ENCODE measurements around the gene BTNL8. TPM values are rescaled to one million over a fixed set of nuclear protein-coding genes. Genes with fewer than 3 reads are reported as not detected.

The BTNL8 gene
- total RNA-seq, 3 donors from 2014 or later = 39.2 to 82.2 (median 63.5) TPM

GRCh38 chr5:180920710-180921109 is 21.8 kb downstream of the BTNL8 start:
- no peak for TF ChIP-seq CTCF (IDR thresholded peaks at IDR 0.05)
- peaks cover 3% of the 10 kb centered on the region for H3K9me3 ChIP-seq
- no peak overlapping the region for H3K4me3 ChIP-seq
- ATAC-seq (no peak), DNase-seq (no peak)
- intact Hi-C loops (cut with DNase I, micrococcal nuclease) = no loop called here
- H3K36me3 ChIP-seq (ENCODE audit: low read depth) = no peaks in the 10 kb centered on the region
- no peaks in the 10 kb centered on the region for H3K4me1 ChIP-seq (ENCODE audit: low read depth)

GRCh38 chr5:180922932-180923331 is 24.0 kb downstream of the BTNL8 start:
- intact Hi-C loops (cut with DNase I, micrococcal nuclease) = no loop called here
- H3K36me3 ChIP-seq (ENCODE audit: low read depth) = no peaks in the 10 kb centered on the region
- peaks cover 3% of the 10 kb centered on the region for H3K9me3 ChIP-seq
- no peaks in the 10 kb centered on the region for H3K4me1 ChIP-seq (ENCODE audit: low read depth)
- TF ChIP-seq CTCF (IDR thresholded peaks at IDR 0.05) = no peak
- ATAC-seq = no peak
- H3K4me3 ChIP-seq = no peak overlapping the region
- DNase-seq = no peak

GRCh38 chr5:180932660-180933059 is 33.7 kb downstream of the BTNL8 start:
- ATAC-seq = no peak
- H3K4me3 ChIP-seq = no peak overlapping the region
- TF ChIP-seq CTCF (IDR thresholded peaks at IDR 0.05) = no peak
- no peaks in the 10 kb centered on the region for H3K9me3 ChIP-seq
- intact Hi-C loops (cut with DNase I, micrococcal nuclease) = no loop called here
- H3K36me3 ChIP-seq (ENCODE audit: low read depth) = no peaks in the 10 kb centered on the region
- no peaks in the 10 kb centered on the region for H3K4me1 ChIP-seq (ENCODE audit: low read depth)
- DNase-seq = no peak

DNA sequence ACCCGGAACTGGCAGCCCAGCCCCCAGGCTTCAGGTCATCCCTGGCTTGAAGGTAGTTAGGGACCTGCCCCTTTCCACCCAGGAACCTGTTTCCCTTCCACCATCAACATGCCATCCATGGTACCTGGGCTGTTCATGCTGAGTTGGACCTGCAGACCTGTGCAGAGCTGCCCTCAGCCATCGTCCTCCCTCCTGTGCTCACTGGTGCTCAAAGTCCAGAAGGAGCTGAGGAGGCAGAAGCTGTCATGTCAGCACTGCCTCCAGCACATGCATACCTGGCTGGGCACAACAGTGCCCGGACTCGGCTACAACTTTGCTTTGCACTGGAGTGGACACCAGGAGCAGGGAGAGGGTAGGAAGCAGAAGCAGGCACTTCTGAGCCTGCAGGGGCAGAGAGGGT is 36.2 kb downstream of the BTNL8 start:
- no peak overlapping the region for H3K4me3 ChIP-seq
- no peak for TF ChIP-seq CTCF (IDR thresholded peaks at IDR 0.05)
- no peaks in the 10 kb centered on the region for H3K4me1 ChIP-seq (ENCODE audit: low read depth)
- H3K36me3 ChIP-seq (ENCODE audit: low read depth) = no peaks in the 10 kb centered on the region
- peak; percentile 12 for ATAC-seq
- H3K9me3 ChIP-seq = peaks cover 12% of the 10 kb centered on the region
- intact Hi-C loops (cut with DNase I, micrococcal nuclease) = no loop called here
- no peak for DNase-seq

DNA sequence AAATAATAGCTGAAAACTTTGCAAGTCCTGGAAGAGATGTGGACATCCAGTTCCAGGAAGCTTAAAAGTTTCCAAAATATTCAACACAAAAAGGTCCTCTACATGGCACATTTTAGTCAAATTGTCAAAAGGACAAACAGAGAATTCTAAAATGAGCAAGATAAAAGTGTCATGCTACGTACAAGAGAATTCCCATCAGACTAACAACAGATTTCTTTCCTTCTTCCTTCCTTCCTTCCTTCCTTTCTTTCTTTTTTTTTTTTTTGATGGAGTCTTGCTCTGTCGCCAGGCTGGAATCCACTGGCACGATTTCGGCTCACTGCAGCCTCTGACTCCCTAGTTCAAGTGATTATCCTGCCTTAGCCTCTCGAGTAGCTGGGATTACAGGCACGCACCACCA is 39.3 kb downstream of the BTNL8 start:
- no peak for DNase-seq
- ATAC-seq = no peak
- Histone ChIP-seq H3K9me3 (peaks cover 12% of the 10 kb centered on the region), H3K4me3 (no peak overlapping the region), H3K4me1 (ENCODE audit: low read depth) (no peaks in the 10 kb centered on the region), H3K36me3 (ENCODE audit: low read depth) (no peaks in the 10 kb centered on the region)
- TF ChIP-seq CTCF (IDR thresholded peaks at IDR 0.05) = no peak
- intact Hi-C loops (cut with DNase I, micrococcal nuclease) = no loop called here

DNA sequence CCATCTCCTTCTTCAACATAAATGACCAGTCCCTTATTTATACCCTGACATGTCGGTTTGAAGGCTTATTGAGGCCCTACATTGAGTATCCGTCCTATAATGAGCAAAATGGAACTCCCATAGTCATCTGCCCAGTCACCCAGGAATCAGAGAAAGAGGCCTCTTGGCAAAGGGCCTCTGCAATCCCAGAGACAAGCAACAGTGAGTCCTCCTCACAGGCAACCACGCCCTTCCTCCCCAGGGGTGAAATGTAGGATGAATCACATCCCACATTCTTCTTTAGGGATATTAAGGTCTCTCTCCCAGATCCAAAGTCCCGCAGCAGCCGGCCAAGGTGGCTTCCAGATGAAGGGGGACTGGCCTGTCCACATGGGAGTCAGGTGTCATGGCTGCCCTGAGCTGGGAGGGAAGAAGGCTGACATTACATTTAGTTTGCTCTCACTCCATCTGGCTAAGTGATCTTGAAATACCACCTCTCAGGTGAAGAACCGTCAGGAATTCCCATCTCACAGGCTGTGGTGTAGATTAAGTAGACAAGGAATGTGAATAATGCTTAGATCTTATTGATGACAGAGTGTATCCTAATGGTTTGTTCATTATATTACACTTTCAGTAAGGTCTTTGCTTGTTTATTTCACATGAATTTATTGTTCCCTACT is 51.5 kb downstream of the BTNL8 start:
- Histone ChIP-seq H3K9me3 (no peaks in the 10 kb centered on the region), H3K4me3 (no peak overlapping the region), H3K36me3 (ENCODE audit: low read depth) (no peaks in the 10 kb centered on the region), H3K4me1 (ENCODE audit: low read depth) (no peaks in the 10 kb centered on the region)
- TF ChIP-seq CTCF (IDR thresholded peaks at IDR 0.05) = no peak
- ATAC-seq = no peak
- no peak for DNase-seq
- intact Hi-C loops (cut with DNase I, micrococcal nuclease) = no loop called here
